ENCODE data around the gene BTF3. TPM values are rescaled to one million over a fixed set of nuclear protein-coding genes. Genes with fewer than 3 reads are reported as not detected.

The BTF3 gene
- total and polyA plus RNA-seq, 9 of the 15 experiments (the other 6 are each of a cell fraction or from before 2014, with no cell fraction given) = 534 to 1,637 (median 848) TPM

- TF ChIP-seq ID3 (CRISPR knock-in tag; IDR thresholded peaks at IDR 0.05) (no peak), ID3 (tag; IDR thresholded peaks at IDR 0.05) (peak; percentile 76; the same call in 1 of the 2 replicates), JUND (IDR thresholded peaks at IDR 0.05; ENCODE audit: borderline replicate concordance, low read depth, low read length) (0 out of 2 replicates have a peak, but pooled peaks have one; percentile 18), JUND (tag; IDR thresholded peaks at IDR 0.05; ENCODE audit: borderline replicate concordance, low read depth, low read length) (no peak; the same call in 2 of the 3 replicates), TRIM24 (IDR thresholded peaks at IDR 0.05) (peak in 1 of 2 experiments; percentile 41; a peak in 1 of 4 replicates), ATF1 (CRISPR knock-in tag; IDR thresholded peaks at IDR 0.05) (no peak), ATF1 (tag; IDR thresholded peaks at IDR 0.05) (peak; percentile 88), RAD21 (CRISPR knock-in tag; conservative IDR thresholded peaks at IDR 0.05 in 1 of 2, IDR thresholded peaks at IDR 0.05 in 1 of 2) (no peak), SREBF2 (CRISPR knock-in tag; IDR thresholded peaks at IDR 0.05) (peak; percentile 51; the same call in 1 of the 2 replicates), TEAD1 (CRISPR knock-in tag; IDR thresholded peaks at IDR 0.05) (peak in 1 of 2 experiments; percentile 67; a peak in 2 of 4 replicates), TAF7 (tag; IDR thresholded peaks at IDR 0.05) (peak; percentile 91), MAZ (CRISPR knock-in tag; conservative IDR thresholded peaks at IDR 0.05 in 1 of 2, IDR thresholded peaks at IDR 0.05 in 1 of 2) (peak in 1 of 2 experiments; percentile 31; a peak in 2 of 4 replicates), CREM (IDR thresholded peaks at IDR 0.05; ENCODE audit: low read depth) (peak; percentile 87), ARNT (IDR thresholded peaks at IDR 0.05) (no peak), E2F6 (IDR thresholded peaks at IDR 0.05; ENCODE audit: borderline replicate concordance in 1 of 2, extremely low read depth in 1 of 2, insufficient read depth in 1 of 2, insufficient read length in 1 of 2, low read depth in 1 of 2, low read length in 1 of 2, poor library complexity in 1 of 2, severe bottlenecking in 1 of 2) (peak in 1 of 2 experiments; percentile 36), RFX7 (CRISPR knock-in tag; IDR thresholded peaks at IDR 0.05) (no peak), HDAC1 (IDR thresholded peaks at IDR 0.05) (peak in 1 of 2 experiments; percentile 74; a peak in 2 of 4 replicates), CHD2 (IDR thresholded peaks at IDR 0.05; ENCODE audit: low read depth, low read length) (peak; percentile 59), CTBP1 (IDR thresholded peaks at IDR 0.05; ENCODE audit: borderline replicate concordance) (peak; percentile 63; the same call in 1 of the 2 replicates), SIN3A (IDR thresholded peaks at IDR 0.05; ENCODE audit: borderline replicate concordance in 2 of 2, control insufficient read depth in 1 of 2, low read depth in 2 of 2, low read length in 2 of 2) (peak in 1 of 2 experiments; percentile 31; a peak in 1 of 4 replicates), FOXP1 (CRISPR knock-in tag; IDR thresholded peaks at IDR 0.05) (peak; percentile 91)
- TF ChIP-seq, protein P1, sequence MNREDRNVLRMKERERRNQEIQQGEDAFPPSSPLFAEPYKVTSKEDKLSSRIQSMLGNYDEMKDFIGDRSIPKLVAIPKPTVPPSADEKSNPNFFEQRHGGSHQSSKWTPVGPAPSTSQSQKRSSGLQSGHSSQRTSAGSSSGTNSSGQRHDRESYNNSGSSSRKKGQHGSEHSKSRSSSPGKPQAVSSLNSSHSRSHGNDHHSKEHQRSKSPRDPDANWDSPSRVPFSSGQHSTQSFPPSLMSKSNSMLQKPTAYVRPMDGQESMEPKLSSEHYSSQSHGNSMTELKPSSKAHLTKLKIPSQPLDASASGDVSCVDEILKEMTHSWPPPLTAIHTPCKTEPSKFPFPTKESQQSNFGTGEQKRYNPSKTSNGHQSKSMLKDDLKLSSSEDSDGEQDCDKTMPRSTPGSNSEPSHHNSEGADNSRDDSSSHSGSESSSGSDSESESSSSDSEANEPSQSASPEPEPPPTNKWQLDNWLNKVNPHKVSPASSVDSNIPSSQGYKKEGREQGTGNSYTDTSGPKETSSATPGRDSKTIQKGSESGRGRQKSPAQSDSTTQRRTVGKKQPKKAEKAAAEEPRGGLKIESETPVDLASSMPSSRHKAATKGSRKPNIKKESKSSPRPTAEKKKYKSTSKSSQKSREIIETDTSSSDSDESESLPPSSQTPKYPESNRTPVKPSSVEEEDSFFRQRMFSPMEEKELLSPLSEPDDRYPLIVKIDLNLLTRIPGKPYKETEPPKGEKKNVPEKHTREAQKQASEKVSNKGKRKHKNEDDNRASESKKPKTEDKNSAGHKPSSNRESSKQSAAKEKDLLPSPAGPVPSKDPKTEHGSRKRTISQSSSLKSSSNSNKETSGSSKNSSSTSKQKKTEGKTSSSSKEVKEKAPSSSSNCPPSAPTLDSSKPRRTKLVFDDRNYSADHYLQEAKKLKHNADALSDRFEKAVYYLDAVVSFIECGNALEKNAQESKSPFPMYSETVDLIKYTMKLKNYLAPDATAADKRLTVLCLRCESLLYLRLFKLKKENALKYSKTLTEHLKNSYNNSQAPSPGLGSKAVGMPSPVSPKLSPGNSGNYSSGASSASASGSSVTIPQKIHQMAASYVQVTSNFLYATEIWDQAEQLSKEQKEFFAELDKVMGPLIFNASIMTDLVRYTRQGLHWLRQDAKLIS (CRISPR knock-in tag; IDR thresholded peaks at IDR 0.05) = peak; percentile 98
Observed at GRCh38 chr5:73498057-73498992, at the start of gene BTF3 (continued).
